Karpas-422 (cell line): ENCODE data around the gene FAF2. TPM values are rescaled to one million over a fixed set of nuclear protein-coding genes. Genes with fewer than 3 reads are reported as not detected.
A peak's percentile ranks its signal among the peaks of the same experiment; 100 is the strongest.

Experiments used
- DNase-seq: peaks from one replicate; pipeline ENCODE4 v3.0.0-alpha.2; 2015
- H2AFZ ChIP-seq: fragments of 200-600 bp; sonication (generic); 2 replicates; pipeline ENCODE4 v1.6.1; 2014; ENCODE audit warnings: antibody characterized with exemption, low read length, mixed read lengths
- H3K27ac ChIP-seq: fragments of 200-600 bp; sonication (generic); 2 replicates; pipeline ENCODE4 v1.5.1; 2014; ENCODE audit warnings: mild to moderate bottlenecking, low read length, moderate library complexity
- H3K27me3 ChIP-seq: fragments of 200-600 bp; sonication (generic); 2 replicates; pipeline ENCODE4 v1.6.1; 2014; ENCODE audit warnings: low read length, mixed read lengths
- H3K36me3 ChIP-seq: fragments of 200-600 bp; sonication (generic); 2 replicates; pipeline ENCODE4 v1.6.1; 2014; ENCODE audit warnings: low read length, mixed read lengths; ENCODE audit not compliant: insufficient read depth
- H3K4me1 ChIP-seq: fragments of 200-600 bp; sonication (generic); 2 replicates; pipeline ENCODE4 v1.6.1; 2014; ENCODE audit warnings: mild to moderate bottlenecking, low read length, mixed read lengths
- H3K4me2 ChIP-seq: fragments of 200-600 bp; sonication (generic); 2 replicates; pipeline ENCODE4 v1.6.1; 2014; ENCODE audit warnings: low read length, low read depth, mild to moderate bottlenecking; ENCODE audit not compliant: poor library complexity, severe bottlenecking
- H3K4me3 ChIP-seq: fragments of 200-600 bp; sonication (generic); 2 replicates; pipeline ENCODE4 v1.5.1; 2014; ENCODE audit warnings: mild to moderate bottlenecking, antibody characterized with exemption, low read length, mixed read lengths
- H3K79me2 ChIP-seq: fragments of 200-600 bp; sonication (generic); 2 replicates; pipeline ENCODE4 v1.6.1; 2014; ENCODE audit warnings: mild to moderate bottlenecking, low read length, mixed read lengths
- H3K9ac ChIP-seq: fragments of 200-600 bp; sonication (generic); 2 replicates; pipeline ENCODE4 v1.6.0; 2014; ENCODE audit warnings: low read length
- H3K9me2 ChIP-seq: fragments of 200-600 bp; sonication (generic), shearing (Covaris generic); replicated peaks from 2 replicates; pipeline ENCODE4 v1.6.0; 2014; ENCODE audit warnings: mild to moderate bottlenecking, low read length, moderate library complexity; ENCODE audit not compliant: insufficient read depth
- H3K9me3 ChIP-seq: fragments of 300-700, 200-600 bp; sonication (generic); 2 replicates; pipeline ENCODE4 v1.6.1; 2014; ENCODE audit warnings: low read length, mixed read lengths
- H4K20me1 ChIP-seq: fragments of 200-600 bp; sonication (generic); 2 replicates; pipeline ENCODE4 v1.6.1; 2014; ENCODE audit warnings: mild to moderate bottlenecking, antibody characterized with exemption, low read length, low read depth; ENCODE audit not compliant: insufficient read depth
- total RNA-seq: library from RNA; depleted of rRNA; stranded (reverse); fragments of >200 nt; shearing (Covaris generic); gene quantifications from 2 replicates; pipeline ENCODE4 v1.2.3, GENCODE V29; 2014; ENCODE audit warnings: low replicate concordance

The FAF2 gene
- total RNA-seq, 1 experiment from 2014 or later, result 37.5 TPM

- Histone ChIP-seq H3K4me2 (no peak overlapping the region), H3K27ac (no peak overlapping the region), H3K4me1 (peaks cover 15% of the 10 kb centered on the region), H3K36me3 (peaks cover 42% of the 10 kb centered on the region), H3K4me3 (no peak overlapping the region), H3K9me3 (no peaks in the 10 kb centered on the region), H3K27me3 (no peaks in the 10 kb centered on the region), H2AFZ (no peak overlapping the region), H3K9ac (no peak overlapping the region), H3K9me2 (no peaks in the 10 kb centered on the region), H4K20me1 (peaks cover 33% of the 10 kb centered on the region), H3K79me2 (peaks cover 17% of the 10 kb centered on the region)
- no peak for DNase-seq
Measured at GRCh38 chr5:176529116-176529740, 81.0 kb downstream of the FAF2 start.

GRCh38 chr5:176529741-176530141, 81.6 kb downstream of the FAF2 start:
- Histone ChIP-seq H3K9ac (no peak overlapping the region), H3K4me1 (peaks cover 20% of the 10 kb centered on the region), H3K36me3 (peaks cover 43% of the 10 kb centered on the region), H3K9me3 (no peaks in the 10 kb centered on the region), H3K9me2 (no peaks in the 10 kb centered on the region), H4K20me1 (peaks cover 38% of the 10 kb centered on the region), H3K4me2 (no peak overlapping the region), H3K27me3 (no peaks in the 10 kb centered on the region), H3K79me2 (peaks cover 22% of the 10 kb centered on the region), H3K4me3 (no peak overlapping the region), H2AFZ (no peak overlapping the region), H3K27ac (no peak overlapping the region)
- DNase-seq, result no peak

- peaks cover 28% of the 10 kb centered on the region for H3K4me1 ChIP-seq
- H3K4me2 ChIP-seq, result no peak overlapping the region
- H3K79me2 ChIP-seq, result peaks cover 30% of the 10 kb centered on the region
- H3K27ac ChIP-seq, result no peak overlapping the region
- H3K9ac ChIP-seq, result no peak overlapping the region
- H3K27me3 ChIP-seq, result no peaks in the 10 kb centered on the region
- DNase-seq, result no peak
- peaks cover 40% of the 10 kb centered on the region for H4K20me1 ChIP-seq
- H3K4me3 ChIP-seq, result no peak overlapping the region
- no peak overlapping the region for H2AFZ ChIP-seq
- H3K9me2 ChIP-seq, result no peaks in the 10 kb centered on the region
- H3K9me3 ChIP-seq, result no peaks in the 10 kb centered on the region
- peaks cover 43% of the 10 kb centered on the region for H3K36me3 ChIP-seq
Measured at GRCh38 chr5:176530393-176530982, 82.3 kb downstream of the FAF2 start.

GRCh38 chr5:176530983-176531901, 83.1 kb downstream of the FAF2 start:
- no peak overlapping the region for H3K4me3 ChIP-seq
- H3K9me2 ChIP-seq, result no peaks in the 10 kb centered on the region
- no peak overlapping the region for H3K9ac ChIP-seq
- H2AFZ ChIP-seq, result no peak overlapping the region
- no peak overlapping the region for H3K4me2 ChIP-seq
- no peak overlapping the region for H3K27ac ChIP-seq
- peaks cover 31% of the 10 kb centered on the region for H3K4me1 ChIP-seq
- H3K79me2 ChIP-seq, result peaks cover 37% of the 10 kb centered on the region
- H3K9me3 ChIP-seq, result no peaks in the 10 kb centered on the region
- H3K27me3 ChIP-seq, result no peaks in the 10 kb centered on the region
- H3K36me3 ChIP-seq, result peaks cover 43% of the 10 kb centered on the region
- peaks cover 40% of the 10 kb centered on the region for H4K20me1 ChIP-seq
- DNase-seq, result no peak

GRCh38 chr5:176531902-176532493, 83.8 kb downstream of the FAF2 start:
- no peak overlapping the region for H3K4me2 ChIP-seq
- no peak overlapping the region for H3K27ac ChIP-seq
- H3K79me2 ChIP-seq, result peaks cover 44% of the 10 kb centered on the region

GRCh38 chr5:176532795-176533194, 84.6 kb downstream of the FAF2 start:
- Histone ChIP-seq H3K36me3 (peaks cover 35% of the 10 kb centered on the region), H3K27ac (no peak overlapping the region), H3K79me2 (peaks cover 44% of the 10 kb centered on the region), H2AFZ (no peak overlapping the region), H3K4me3 (no peak overlapping the region), H3K9me2 (no peaks in the 10 kb centered on the region), H3K4me2 (no peak overlapping the region), H4K20me1 (peaks cover 40% of the 10 kb centered on the region), H3K4me1 (peaks cover 33% of the 10 kb centered on the region), H3K9ac (no peak overlapping the region), H3K9me3 (no peaks in the 10 kb centered on the region), H3K27me3 (no peaks in the 10 kb centered on the region)
- no peak for DNase-seq

More at GRCh38 chr5:176531902-176532493, 83.8 kb downstream of the FAF2 start:
- Histone ChIP-seq H2AFZ (no peak overlapping the region), H3K9me2 (no peaks in the 10 kb centered on the region), H3K36me3 (peaks cover 40% of the 10 kb centered on the region), H3K27me3 (no peaks in the 10 kb centered on the region), H3K9me3 (no peaks in the 10 kb centered on the region), H4K20me1 (peaks cover 40% of the 10 kb centered on the region), H3K9ac (no peak overlapping the region), H3K4me3 (no peak overlapping the region), H3K4me1 (peaks cover 31% of the 10 kb centered on the region)
- DNase-seq, result no peak

GRCh38 chr5:176533390-176533789, 85.2 kb downstream of the FAF2 start:
- Histone ChIP-seq H3K4me1 (peaks cover 37% of the 10 kb centered on the region), H3K9ac (peak overlapping the region; percentile 100), H3K79me2 (peaks cover 44% of the 10 kb centered on the region), H3K36me3 (peaks cover 30% of the 10 kb centered on the region), H3K4me3 (no peak overlapping the region; the same call in 1 of the 2 replicates), H3K4me2 (peak overlapping the region; percentile 96), H3K9me3 (no peaks in the 10 kb centered on the region), H3K9me2 (no peaks in the 10 kb centered on the region), H3K27me3 (no peaks in the 10 kb centered on the region), H2AFZ (no peak overlapping the region), H3K27ac (no peak overlapping the region), H4K20me1 (peaks cover 36% of the 10 kb centered on the region)
- DNase-seq, result peak; percentile 35
